IPS-NIHi11 (cell line): ENCODE results near the gene MARCHF6.
"Not testable (repeated sequence)": the region's sequence is repeated elsewhere in the genome, so short reads cannot be mapped to it uniquely, and the experiment has no call there.

Experiments used
- DNase-seq: peaks from one replicate; pipeline ENCODE4 v3.0.0; 2012; ENCODE audit warnings: mixed read lengths, low spot score

The MARCHF6 gene, protein sequence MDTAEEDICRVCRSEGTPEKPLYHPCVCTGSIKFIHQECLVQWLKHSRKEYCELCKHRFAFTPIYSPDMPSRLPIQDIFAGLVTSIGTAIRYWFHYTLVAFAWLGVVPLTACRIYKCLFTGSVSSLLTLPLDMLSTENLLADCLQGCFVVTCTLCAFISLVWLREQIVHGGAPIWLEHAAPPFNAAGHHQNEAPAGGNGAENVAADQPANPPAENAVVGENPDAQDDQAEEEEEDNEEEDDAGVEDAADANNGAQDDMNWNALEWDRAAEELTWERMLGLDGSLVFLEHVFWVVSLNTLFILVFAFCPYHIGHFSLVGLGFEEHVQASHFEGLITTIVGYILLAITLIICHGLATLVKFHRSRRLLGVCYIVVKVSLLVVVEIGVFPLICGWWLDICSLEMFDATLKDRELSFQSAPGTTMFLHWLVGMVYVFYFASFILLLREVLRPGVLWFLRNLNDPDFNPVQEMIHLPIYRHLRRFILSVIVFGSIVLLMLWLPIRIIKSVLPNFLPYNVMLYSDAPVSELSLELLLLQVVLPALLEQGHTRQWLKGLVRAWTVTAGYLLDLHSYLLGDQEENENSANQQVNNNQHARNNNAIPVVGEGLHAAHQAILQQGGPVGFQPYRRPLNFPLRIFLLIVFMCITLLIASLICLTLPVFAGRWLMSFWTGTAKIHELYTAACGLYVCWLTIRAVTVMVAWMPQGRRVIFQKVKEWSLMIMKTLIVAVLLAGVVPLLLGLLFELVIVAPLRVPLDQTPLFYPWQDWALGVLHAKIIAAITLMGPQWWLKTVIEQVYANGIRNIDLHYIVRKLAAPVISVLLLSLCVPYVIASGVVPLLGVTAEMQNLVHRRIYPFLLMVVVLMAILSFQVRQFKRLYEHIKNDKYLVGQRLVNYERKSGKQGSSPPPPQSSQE

GRCh38 chr5:10353241-10354047, at the start of gene MARCHF6:
MARCHF6 (plus strand) TSS chr5:10353695; CDS start chr5:10353899, 204 bp downstream.
- DNase-seq, result peak; percentile 89

DNA sequence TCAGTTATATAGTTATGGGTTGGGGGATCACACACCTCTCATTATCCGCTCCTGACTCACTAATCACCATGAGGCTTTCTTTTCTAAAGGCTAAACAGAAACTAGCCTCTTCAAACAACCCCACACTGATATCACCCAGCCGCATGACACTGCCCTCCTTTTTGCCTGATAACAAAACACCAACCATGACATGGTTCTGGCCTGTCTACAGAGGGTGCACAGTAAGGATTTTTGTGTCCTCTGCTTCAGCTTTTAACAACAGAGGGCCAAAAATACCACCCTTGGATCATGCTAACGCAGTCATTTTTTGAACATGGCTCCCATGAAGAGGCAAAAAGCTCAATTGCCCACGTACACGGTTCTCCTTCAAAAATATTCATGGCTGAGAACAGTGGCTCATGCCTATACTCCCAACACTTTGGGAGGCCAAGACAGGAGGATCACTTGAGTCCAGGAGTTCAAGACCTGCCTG, 49.8 kb upstream of the MARCHF6 start:
- no peak for DNase-seq

- no peak for DNase-seq
Measured at GRCh38 chr5:10304932-10305331, 48.6 kb upstream of the MARCHF6 start.

GRCh38 chr5:10306114-10306513, 47.4 kb upstream of the MARCHF6 start:
- no peak for DNase-seq

DNA sequence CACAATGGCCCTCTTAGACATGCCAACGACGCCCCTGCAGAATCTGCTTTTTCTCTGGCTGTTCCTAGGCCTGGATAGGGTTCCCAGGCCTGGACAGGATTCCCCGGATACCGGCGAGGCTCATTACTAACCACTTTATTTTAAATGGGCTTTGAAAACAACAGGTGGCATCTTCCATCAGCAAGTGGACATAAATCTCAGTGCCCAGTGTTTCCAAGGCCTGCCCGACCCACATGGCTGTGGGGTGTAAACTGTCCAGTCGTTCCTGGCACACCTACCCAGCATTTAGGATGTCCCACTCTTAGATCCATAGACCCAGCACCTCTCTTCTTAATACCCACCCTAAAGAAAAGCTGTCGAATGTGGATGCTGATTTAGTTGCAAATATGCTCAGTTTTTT, 46.7 kb upstream of the MARCHF6 start:
- no peak for DNase-seq

DNA sequence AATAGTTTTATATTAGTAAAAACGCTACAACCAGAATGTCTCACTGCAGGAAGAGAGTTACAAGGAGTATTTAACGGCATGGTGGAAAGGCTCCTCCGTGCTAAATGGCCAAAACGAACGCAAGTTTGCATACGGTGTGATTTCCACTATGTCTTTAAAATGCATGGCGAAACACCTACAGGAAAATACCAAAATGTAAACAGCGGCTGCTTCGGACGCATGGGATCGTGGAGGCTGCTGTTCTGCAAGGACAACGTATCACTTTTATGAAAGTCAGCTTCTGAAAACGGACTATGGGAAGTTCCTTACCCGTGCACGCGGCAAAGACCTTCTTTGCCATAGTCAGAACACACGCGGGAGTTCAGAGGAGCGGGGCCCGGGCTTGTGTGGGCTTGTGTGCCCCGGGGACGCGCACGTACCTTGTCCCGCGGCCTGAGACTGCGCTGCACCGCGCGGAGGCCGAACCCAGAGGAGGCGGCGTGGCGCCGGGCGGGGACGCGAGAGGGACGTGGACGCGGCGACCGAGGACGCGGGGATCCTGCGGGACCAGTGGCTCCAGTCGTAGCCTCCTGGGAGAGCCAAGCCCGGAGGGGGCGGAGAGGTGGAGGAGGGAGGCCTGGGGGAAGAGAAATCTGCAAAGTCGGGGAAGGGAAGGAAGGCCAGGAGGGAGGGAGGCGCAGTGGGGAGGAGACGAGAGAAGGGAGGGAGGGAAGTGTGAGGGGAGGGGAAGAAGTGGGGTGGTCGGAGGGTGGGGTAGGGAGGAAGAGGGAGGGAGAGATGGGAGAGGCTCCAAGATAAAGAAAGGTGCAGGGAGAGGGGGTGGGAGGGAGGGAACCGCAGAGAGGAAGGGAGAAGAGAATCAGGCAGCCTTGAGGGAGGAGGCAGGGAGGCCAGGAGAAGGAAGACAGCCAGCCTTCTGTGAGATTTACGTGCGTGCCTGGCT, 46.0 kb upstream of the MARCHF6 start, which contains the start of gene CMBL:
CMBL (minus strand) TSS at position 697 of the 943 bp plus-strand sequence. CDS start 17,140 bp downstream, outside the sequence.
- peak; percentile 75 for DNase-seq

DNA sequence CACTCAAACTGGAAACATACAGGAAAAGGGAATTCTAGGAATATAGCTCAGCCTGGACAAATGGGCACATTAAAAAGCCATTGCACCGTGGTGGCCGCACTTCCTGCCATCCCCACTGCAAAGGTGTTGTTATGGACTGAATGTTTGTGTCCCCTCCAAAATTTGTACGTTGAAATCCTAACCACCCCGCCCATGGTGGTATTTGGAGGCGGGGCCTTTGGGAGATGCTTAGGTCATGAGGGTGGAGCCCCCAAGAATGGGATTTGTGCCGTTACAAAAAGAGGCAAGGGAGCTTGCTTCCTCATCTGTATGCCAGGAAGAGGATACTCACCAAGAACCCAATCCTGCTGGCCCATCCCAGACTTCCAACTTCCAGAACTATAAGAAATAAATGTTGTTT, 44.7 kb upstream of the MARCHF6 start:
- DNase-seq, result no peak

DNA sequence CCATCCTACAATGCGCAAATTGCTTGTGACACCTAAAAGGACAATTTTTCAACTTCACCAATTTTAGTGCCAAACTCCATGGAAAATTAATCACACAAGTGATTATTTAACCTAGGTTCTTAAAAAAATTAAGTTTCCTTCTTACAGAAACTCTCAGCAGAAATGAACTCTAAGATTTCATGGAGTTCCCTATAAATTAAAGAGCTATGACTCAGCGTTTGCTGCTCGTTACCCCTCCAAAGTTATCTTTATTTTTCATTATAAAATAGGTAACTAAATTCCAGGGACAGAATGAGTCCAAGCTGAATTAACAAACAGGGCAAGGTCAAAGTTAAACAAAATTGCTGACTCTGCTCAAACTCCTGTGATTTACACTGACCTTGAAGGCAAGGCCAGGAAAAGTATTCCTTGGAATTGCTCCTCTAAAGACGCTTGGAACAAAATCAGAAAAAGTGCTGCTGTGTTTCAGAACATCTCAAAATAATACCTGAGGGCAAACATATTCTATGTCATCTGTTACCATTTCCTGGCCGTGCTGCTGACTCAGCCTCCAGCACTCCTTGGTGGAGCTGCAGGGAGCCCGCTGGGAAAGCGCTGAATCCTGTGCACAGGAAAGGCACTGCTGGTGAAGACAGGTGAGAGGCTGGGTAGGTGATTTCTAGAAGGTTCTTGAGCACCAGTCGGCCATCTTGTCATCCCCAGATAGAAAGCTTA, 43.3 kb upstream of the MARCHF6 start:
- peak; percentile 38 for DNase-seq

DNA sequence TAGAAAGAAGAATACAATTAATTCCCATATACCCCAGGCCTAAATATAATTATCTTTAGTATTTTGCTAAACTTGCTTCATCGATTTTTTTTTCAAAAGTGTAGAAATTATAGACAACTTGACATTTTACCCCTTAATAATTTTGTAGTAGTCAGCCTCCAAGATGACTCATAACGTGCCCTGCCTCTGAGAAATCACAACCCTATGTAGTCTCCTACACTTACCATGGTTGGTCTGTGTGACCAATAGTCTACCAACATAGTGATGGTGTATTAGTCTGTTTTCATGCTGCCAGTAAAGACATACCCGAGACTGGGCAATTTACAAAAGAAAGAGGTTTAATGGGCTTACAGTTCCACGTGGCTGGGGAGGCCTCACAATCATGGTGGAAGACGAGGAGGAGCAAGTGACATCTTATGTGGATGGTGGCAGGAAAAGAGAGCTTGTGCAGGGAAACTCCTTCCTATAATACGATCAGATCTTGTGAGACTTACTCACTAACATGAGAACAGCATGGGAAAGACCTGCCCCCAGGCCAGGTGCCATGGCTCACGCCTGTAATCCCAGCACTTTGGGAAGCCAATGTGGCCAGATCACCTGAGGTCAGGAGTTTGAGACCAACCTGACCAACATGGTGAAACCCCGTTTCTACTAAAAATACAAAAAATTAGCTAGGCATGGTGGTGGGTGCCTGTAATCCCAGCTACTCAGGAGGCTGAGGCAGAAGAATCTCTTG, 42.5 kb upstream of the MARCHF6 start:
- DNase-seq, result not testable (repeated sequence)

- no peak for DNase-seq
Measured at GRCh38 chr5:10311595-10312425, 41.7 kb upstream of the MARCHF6 start.

DNA sequence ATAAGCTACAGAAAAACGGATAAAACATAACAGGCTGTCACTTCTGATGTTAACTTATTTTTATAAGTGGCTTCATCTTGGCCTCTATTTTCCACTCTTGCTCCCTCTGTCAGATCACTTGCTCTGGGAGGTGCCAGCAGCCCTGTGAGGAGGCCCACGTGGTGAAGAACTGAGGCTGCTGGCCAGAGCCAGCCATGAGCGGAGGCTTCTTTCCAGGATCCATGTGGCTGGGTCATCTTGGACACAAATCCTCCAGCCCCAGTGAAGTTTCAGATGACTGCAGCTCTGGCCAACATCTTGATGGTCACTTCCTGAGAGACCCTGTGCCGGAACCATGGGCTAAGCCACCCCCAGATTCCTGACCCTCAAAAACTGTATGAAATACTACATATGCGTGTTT, 38.3 kb upstream of the MARCHF6 start:
- no peak for DNase-seq

- peak; percentile 26 for DNase-seq
Measured at GRCh38 chr5:10315824-10316509, 37.5 kb upstream of the MARCHF6 start.

DNA sequence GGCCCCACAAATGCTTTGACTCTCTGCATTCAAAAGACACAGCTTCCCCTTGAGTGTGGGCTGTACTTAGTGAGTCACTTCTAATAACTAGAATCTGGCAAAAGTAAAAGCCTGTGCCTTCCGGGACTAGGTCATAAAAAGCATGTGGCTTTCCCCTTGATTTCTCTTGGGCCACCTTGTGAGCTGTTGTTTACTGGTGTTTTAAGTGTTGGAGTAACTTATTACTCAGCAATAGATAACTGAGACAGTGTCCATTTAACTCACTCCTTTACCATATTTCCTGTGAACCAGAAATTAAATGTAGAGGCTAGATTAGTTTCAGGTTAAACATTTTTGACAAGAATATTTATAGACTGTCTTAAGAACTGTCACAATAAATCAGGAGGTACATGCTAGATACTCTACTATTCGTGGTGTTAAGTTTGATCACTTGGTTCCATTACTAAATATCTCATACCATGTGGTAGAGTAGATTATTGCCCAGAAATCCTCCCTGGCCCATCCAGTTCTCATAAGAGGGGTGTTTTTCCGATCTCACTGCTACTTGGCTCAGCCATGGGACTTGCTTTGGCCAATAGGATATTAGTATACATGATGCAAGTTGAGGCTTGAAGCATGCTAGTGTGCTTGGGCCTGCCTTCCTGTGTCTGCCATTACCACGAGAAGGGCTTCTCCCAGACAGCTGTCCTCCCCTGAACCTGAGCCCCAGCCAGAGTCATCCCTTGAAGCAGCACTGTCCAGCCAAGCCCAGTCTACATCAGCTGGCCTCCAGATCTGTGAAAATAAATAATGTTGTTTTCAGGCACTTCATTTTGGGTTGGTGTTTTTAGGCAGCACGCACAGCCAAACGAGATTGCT, 35.4 kb upstream of the MARCHF6 start:
- DNase-seq, result no peak

GRCh38 chr5:10319202-10319851, 34.2 kb upstream of the MARCHF6 start:
- no peak for DNase-seq

GRCh38 chr5:10320793-10321192, 32.7 kb upstream of the MARCHF6 start:
- no peak for DNase-seq

GRCh38 chr5:10321882-10322281, 31.6 kb upstream of the MARCHF6 start:
- no peak for DNase-seq
